ENCODE measurements around the gene TRIM47.
A peak's percentile ranks its signal among the peaks of the same experiment; 100 is the strongest.

Gene TRIM47

GRCh38 chr17:75828076-75828400 lies 50.3 kb downstream of the TRIM47 start:
- DNase-seq: no peak

- DNase-seq: peak; percentile 26
These were observed 50.9 kb downstream of the TRIM47 start for GRCh38 chr17:75827308-75828075.

- no peak for DNase-seq
These were observed 51.6 kb downstream of the TRIM47 start for GRCh38 chr17:75826561-75827307.

- DNase-seq: no peak
These were observed 52.5 kb downstream of the TRIM47 start for GRCh38 chr17:75825748-75826370.

GRCh38 chr17:75825149-75825552 lies 53.2 kb downstream of the TRIM47 start:
- DNase-seq: no peak

GRCh38 chr17:75824666-75825065 lies 53.7 kb downstream of the TRIM47 start:
- no peak for DNase-seq

All from NCI-H510A (cell line).